ENCODE measurements around the gene TMPRSS9. TPM values are rescaled to one million over a fixed set of nuclear protein-coding genes. Genes with fewer than 3 reads are reported as not detected.
A peak's percentile ranks its signal among the peaks of the same experiment; 100 is the strongest.

The TMPRSS9 gene
- total and polyA plus RNA-seq, 2 of the 13 experiments (the other 11 are each of a cell fraction or from before 2014, with no cell fraction given), result 2.5 to 5.2 TPM

GRCh38 chr19:2341982-2342381, 18.1 kb upstream of the TMPRSS9 start:
- no peak overlapping the region for H3K27ac ChIP-seq (ENCODE audit: extremely low read length, insufficient read depth, low read length)
- no peaks in the 10 kb centered on the region for H4K20me1 ChIP-seq (ENCODE audit: insufficient read depth, low read length)
- H3K4me3 ChIP-seq (replicated peaks in 1 of 3; ENCODE audit: insufficient read depth in 1 of 3, low read depth in 2 of 3, low read length in 3 of 3), result no peak overlapping the region
- BruUV-seq (replicated peaks), result TSS peak; percentile 49
- ChIA-PET CTCF (ENCODE audit: low intra/inter-chr PET ratio, low total read pairs) (no interaction called here), POLR2A (no interaction called here)
- no peak overlapping the region for H3K4me2 ChIP-seq (ENCODE audit: low read depth, low read length)
- no peak for DNase-seq (ENCODE audit: low spot score)
- no peaks in the 10 kb centered on the region; a peak in 2 of 5 replicates for H3K36me3 ChIP-seq (replicated peaks in 1 of 2; ENCODE audit: control insufficient read depth in 1 of 2, insufficient read depth in 2 of 2, low read length in 2 of 2)
- no peaks in the 10 kb centered on the region for H3K27me3 ChIP-seq (ENCODE audit: control insufficient read depth in 1 of 2, insufficient read depth in 2 of 2, low read length in 2 of 2)
- no peak for FAIRE-seq
- H3K79me2 ChIP-seq (ENCODE audit: insufficient read depth, low read length), result no peaks in the 10 kb centered on the region
- H3K9ac ChIP-seq (ENCODE audit: insufficient read depth, low read depth, low read length), result no peak overlapping the region
- H3K4me1 ChIP-seq (ENCODE audit: insufficient read depth, low read length), result peaks cover 9% of the 10 kb centered on the region
- in situ Hi-C loops (cut with HindIII; ENCODE audit: extremely low pct_ligation_motif_present, low pct_unique_long_range_greater_than_20kb) (no loop called here), intact Hi-C loops (cut with micrococcal nuclease; ENCODE audit: unreplicated experiment) (no loop called here)
- WGBS (ENCODE audit: low lambda C conversion rate), result 95% methylated on average over 14 of the region's 15 CpGs
- no peaks in the 10 kb centered on the region for H3K9me3 ChIP-seq (ENCODE audit: low read length)
- ATAC-seq, result no peak
- TF ChIP-seq ZNF788 (CRISPR knock-in tag; IDR thresholded peaks at IDR 0.05; ENCODE audit: borderline replicate concordance), result no peak
- TF ChIP-seq REPIN1 (CRISPR knock-in tag; IDR thresholded peaks at IDR 0.05; ENCODE audit: borderline replicate concordance, low read depth), result no peak
- no peak for TF ChIP-seq ZNF510 (CRISPR knock-in tag; IDR thresholded peaks at IDR 0.05; ENCODE audit: low read depth)
- no peak for TF ChIP-seq ZNF225 (CRISPR knock-in tag; IDR thresholded peaks at IDR 0.05)
- TF ChIP-seq ZNF691 (CRISPR knock-in tag; IDR thresholded peaks at IDR 0.05; ENCODE audit: borderline replicate concordance, low read depth), result no peak
- no peak for TF ChIP-seq SP5 (CRISPR knock-in tag; IDR thresholded peaks at IDR 0.05; ENCODE audit: borderline replicate concordance, low read depth)
- no peak for TF ChIP-seq CBX2 (IDR thresholded peaks at IDR 0.05; ENCODE audit: low read depth, low read length)
- no peak for TF ChIP-seq CBX2 (CRISPR knock-in tag; IDR thresholded peaks at IDR 0.05; ENCODE audit: low read depth)
- TF ChIP-seq ZFAT (CRISPR knock-in tag; conservative IDR thresholded peaks at IDR 0.05), result no peak
- TF ChIP-seq PTBP1 (IDR thresholded peaks at IDR 0.05; ENCODE audit: low read depth, low read length, poor library complexity, severe bottlenecking), result no peak
- no peak for TF ChIP-seq HNRNPLL (IDR thresholded peaks at IDR 0.05; ENCODE audit: low read depth, low read length, poor library complexity, severe bottlenecking)
- no peak for TF ChIP-seq FOXM1 (CRISPR knock-in tag; IDR thresholded peaks at IDR 0.05)
- TF ChIP-seq MAX (IDR thresholded peaks at IDR 0.05), result no peak
- no peak for TF ChIP-seq ZNF646 (CRISPR knock-in tag; IDR thresholded peaks at IDR 0.05)
- TF ChIP-seq ATRX (CRISPR knock-in tag; IDR thresholded peaks at IDR 0.05; ENCODE audit: borderline replicate concordance), result no peak
- H2AFZ ChIP-seq (ENCODE audit: low read length), result no peak overlapping the region
